ENCODE measurements around the gene ZRSR2.
A peak's percentile ranks its signal among the peaks of the same experiment; 100 is the strongest.
"Not testable (repeated sequence)": the region's sequence is repeated elsewhere in the genome, so short reads cannot be mapped to it uniquely, and the experiment has no call there.

Gene ZRSR2

GRCh38 chrX:15789979-15790768 lies at the start of gene ZRSR2:
ZRSR2 (plus strand) TSS chrX:15790484; CDS start chrX:15790496, 12 bp downstream.
- Mint-ChIP-seq H3K27me3 (no peaks in the 10 kb centered on the region), H3K4me1 (ENCODE audit: low read depth) (peaks cover 27% of the 10 kb centered on the region), H3K27ac (no peak within 1 kb of the TSS), H3K36me3 (ENCODE audit: low read depth) (peaks cover 26% of the 10 kb centered on the region), H3K4me3 (no peak within 1 kb of the TSS), H3K9me3 (no peaks in the 10 kb centered on the region)
- DNase-seq: peak; percentile 95

- Mint-ChIP-seq H3K27me3 (no peaks in the 10 kb centered on the region), H3K27ac (peak overlapping the region; percentile 23), H3K4me1 (ENCODE audit: low read depth) (peaks cover 71% of the 10 kb centered on the region), H3K4me3 (no peak overlapping the region), H3K9me3 (no peaks in the 10 kb centered on the region), H3K36me3 (ENCODE audit: low read depth) (peaks cover 38% of the 10 kb centered on the region)
- DNase-seq: no peak
Measured at GRCh38 chrX:15744181-15744867, 46.0 kb upstream of the ZRSR2 start.

GRCh38 chrX:15745179-15745578 lies 45.1 kb upstream of the ZRSR2 start:
- no peak for DNase-seq

GRCh38 chrX:15746651-15747050 lies 43.6 kb upstream of the ZRSR2 start:
- not testable (repeated sequence) for H3K27ac Mint-ChIP-seq
- peaks cover 80% of the 10 kb centered on the region for H3K4me1 Mint-ChIP-seq (ENCODE audit: low read depth)
- H3K36me3 Mint-ChIP-seq (ENCODE audit: low read depth): peaks cover 42% of the 10 kb centered on the region

More at GRCh38 chrX:15745179-15745578, 45.1 kb upstream of the ZRSR2 start:
- Mint-ChIP-seq H3K36me3 (ENCODE audit: low read depth) (peaks cover 42% of the 10 kb centered on the region), H3K4me3 (no peak overlapping the region), H3K4me1 (ENCODE audit: low read depth) (peaks cover 71% of the 10 kb centered on the region), H3K27ac (no peak overlapping the region), H3K9me3 (no peaks in the 10 kb centered on the region), H3K27me3 (no peaks in the 10 kb centered on the region)

GRCh38 chrX:15747626-15748173 lies 42.6 kb upstream of the ZRSR2 start:
- no peak overlapping the region for H3K4me3 Mint-ChIP-seq
- peaks cover 36% of the 10 kb centered on the region for H3K36me3 Mint-ChIP-seq (ENCODE audit: low read depth)
- peaks cover 81% of the 10 kb centered on the region for H3K4me1 Mint-ChIP-seq (ENCODE audit: low read depth)
- H3K27ac Mint-ChIP-seq: no peak overlapping the region
- DNase-seq: no peak
- no peaks in the 10 kb centered on the region for H3K27me3 Mint-ChIP-seq
- H3K9me3 Mint-ChIP-seq: no peaks in the 10 kb centered on the region

More at GRCh38 chrX:15746651-15747050, 43.6 kb upstream of the ZRSR2 start:
- not testable (repeated sequence) for DNase-seq, H3K27me3 Mint-ChIP-seq, H3K9me3 Mint-ChIP-seq, H3K4me3 Mint-ChIP-seq

- Mint-ChIP-seq H3K4me3 (no peak overlapping the region), H3K27ac (peak overlapping the region; percentile 90), H3K4me1 (ENCODE audit: low read depth) (peaks cover 78% of the 10 kb centered on the region), H3K27me3 (no peaks in the 10 kb centered on the region), H3K36me3 (ENCODE audit: low read depth) (peaks cover 28% of the 10 kb centered on the region), H3K9me3 (no peaks in the 10 kb centered on the region)
- no peak for DNase-seq
Measured at GRCh38 chrX:15748841-15749240, 41.4 kb upstream of the ZRSR2 start.

GRCh38 chrX:15749642-15750610 lies 40.4 kb upstream of the ZRSR2 start:
- Mint-ChIP-seq H3K36me3 (ENCODE audit: low read depth) (peaks cover 23% of the 10 kb centered on the region), H3K4me3 (peak overlapping the region; percentile 11), H3K4me1 (ENCODE audit: low read depth) (peaks cover 77% of the 10 kb centered on the region), H3K9me3 (no peaks in the 10 kb centered on the region), H3K27ac (peak overlapping the region; percentile 90), H3K27me3 (no peaks in the 10 kb centered on the region)
- DNase-seq: no peak

- Mint-ChIP-seq H3K9me3 (no peaks in the 10 kb centered on the region), H3K36me3 (ENCODE audit: low read depth) (peaks cover 23% of the 10 kb centered on the region), H3K27me3 (no peaks in the 10 kb centered on the region), H3K4me3 (peak overlapping the region; percentile 8), H3K4me1 (ENCODE audit: low read depth) (peaks cover 76% of the 10 kb centered on the region), H3K27ac (peak overlapping the region; percentile 90)
- no peak for DNase-seq
Measured at GRCh38 chrX:15750611-15751154, 39.6 kb upstream of the ZRSR2 start.

- Mint-ChIP-seq H3K4me3 (peak overlapping the region; percentile 8), H3K4me1 (ENCODE audit: low read depth) (peaks cover 78% of the 10 kb centered on the region), H3K9me3 (no peaks in the 10 kb centered on the region), H3K27ac (peak overlapping the region; percentile 90), H3K36me3 (ENCODE audit: low read depth) (peaks cover 23% of the 10 kb centered on the region), H3K27me3 (no peaks in the 10 kb centered on the region)
- no peak for DNase-seq
Measured at GRCh38 chrX:15751155-15751819, 39.0 kb upstream of the ZRSR2 start.

- H3K27ac Mint-ChIP-seq: peak overlapping the region; percentile 50
Measured at GRCh38 chrX:15755091-15755490, 35.2 kb upstream of the ZRSR2 start.

GRCh38 chrX:15758140-15758539 lies 32.1 kb upstream of the ZRSR2 start:
- peak overlapping the region; percentile 76 for H3K27ac Mint-ChIP-seq
- peaks cover 61% of the 10 kb centered on the region for H3K4me1 Mint-ChIP-seq (ENCODE audit: low read depth)
- DNase-seq: no peak
- H3K36me3 Mint-ChIP-seq (ENCODE audit: low read depth): peaks cover 3% of the 10 kb centered on the region
- no peaks in the 10 kb centered on the region for H3K27me3 Mint-ChIP-seq
- H3K9me3 Mint-ChIP-seq: no peaks in the 10 kb centered on the region
- no peak overlapping the region for H3K4me3 Mint-ChIP-seq

More at GRCh38 chrX:15755091-15755490, 35.2 kb upstream of the ZRSR2 start:
- H3K4me3 Mint-ChIP-seq: no peak overlapping the region
- peaks cover 6% of the 10 kb centered on the region for H3K36me3 Mint-ChIP-seq (ENCODE audit: low read depth)
- no peaks in the 10 kb centered on the region for H3K9me3 Mint-ChIP-seq
- no peaks in the 10 kb centered on the region for H3K27me3 Mint-ChIP-seq
- H3K4me1 Mint-ChIP-seq (ENCODE audit: low read depth): peaks cover 74% of the 10 kb centered on the region
- DNase-seq: no peak

- not testable (repeated sequence) for H3K4me3 Mint-ChIP-seq; H3K27me3 Mint-ChIP-seq; H3K9me3 Mint-ChIP-seq; H3K36me3 Mint-ChIP-seq (ENCODE audit: low read depth); DNase-seq
- peak overlapping the region; percentile 71 for H3K27ac Mint-ChIP-seq
- peaks cover 53% of the 10 kb centered on the region for H3K4me1 Mint-ChIP-seq (ENCODE audit: low read depth)
Measured at GRCh38 chrX:15759886-15760285, 30.4 kb upstream of the ZRSR2 start.

GRCh38 chrX:15761564-15762191 lies 28.6 kb upstream of the ZRSR2 start:
- no peaks in the 10 kb centered on the region for H3K9me3 Mint-ChIP-seq
- DNase-seq: peak; percentile 37
- H3K27ac Mint-ChIP-seq: peak overlapping the region; percentile 81
- H3K27me3 Mint-ChIP-seq: no peaks in the 10 kb centered on the region
- H3K4me3 Mint-ChIP-seq: no peak overlapping the region
- H3K36me3 Mint-ChIP-seq (ENCODE audit: low read depth): peaks cover 8% of the 10 kb centered on the region
- H3K4me1 Mint-ChIP-seq (ENCODE audit: low read depth): peaks cover 50% of the 10 kb centered on the region

Measured in activated T-cell treated with anti-CD3 and anti-CD28 coated beads, Interleukin-2, amount 50 U/mL, for 24 hours (primary cell).